ENCODE measurements around the gene COL15A1. TPM values are rescaled to one million over a fixed set of nuclear protein-coding genes. Genes with fewer than 3 reads are reported as not detected.

COL15A1 gene
- total and polyA plus RNA-seq, 2 of the 8 experiments (the other 6 are each of a cell fraction or from before 2014, with no cell fraction given), result 0.12 to 0.15 TPM

DNA sequence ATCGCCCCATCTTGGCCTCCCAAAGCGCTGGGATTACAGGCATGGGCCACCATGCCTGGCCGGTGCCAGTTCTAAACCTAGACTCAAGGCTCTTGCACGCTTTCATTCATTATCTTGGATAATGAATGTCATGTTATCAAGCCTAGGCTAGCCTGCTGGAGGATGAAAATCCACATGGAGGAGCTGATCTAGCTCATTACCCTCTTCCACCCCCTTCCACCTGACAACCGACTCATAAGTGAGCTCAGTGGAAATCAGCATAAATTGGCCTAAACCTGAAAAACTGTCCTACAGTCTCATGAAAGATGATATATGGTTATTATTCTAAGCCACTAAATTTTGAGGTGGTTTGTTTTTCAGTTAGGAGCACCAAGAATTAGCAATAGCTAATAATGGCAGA, 157.6 kb downstream of the COL15A1 start (continued):
- TF ChIP-seq, protein P1, sequence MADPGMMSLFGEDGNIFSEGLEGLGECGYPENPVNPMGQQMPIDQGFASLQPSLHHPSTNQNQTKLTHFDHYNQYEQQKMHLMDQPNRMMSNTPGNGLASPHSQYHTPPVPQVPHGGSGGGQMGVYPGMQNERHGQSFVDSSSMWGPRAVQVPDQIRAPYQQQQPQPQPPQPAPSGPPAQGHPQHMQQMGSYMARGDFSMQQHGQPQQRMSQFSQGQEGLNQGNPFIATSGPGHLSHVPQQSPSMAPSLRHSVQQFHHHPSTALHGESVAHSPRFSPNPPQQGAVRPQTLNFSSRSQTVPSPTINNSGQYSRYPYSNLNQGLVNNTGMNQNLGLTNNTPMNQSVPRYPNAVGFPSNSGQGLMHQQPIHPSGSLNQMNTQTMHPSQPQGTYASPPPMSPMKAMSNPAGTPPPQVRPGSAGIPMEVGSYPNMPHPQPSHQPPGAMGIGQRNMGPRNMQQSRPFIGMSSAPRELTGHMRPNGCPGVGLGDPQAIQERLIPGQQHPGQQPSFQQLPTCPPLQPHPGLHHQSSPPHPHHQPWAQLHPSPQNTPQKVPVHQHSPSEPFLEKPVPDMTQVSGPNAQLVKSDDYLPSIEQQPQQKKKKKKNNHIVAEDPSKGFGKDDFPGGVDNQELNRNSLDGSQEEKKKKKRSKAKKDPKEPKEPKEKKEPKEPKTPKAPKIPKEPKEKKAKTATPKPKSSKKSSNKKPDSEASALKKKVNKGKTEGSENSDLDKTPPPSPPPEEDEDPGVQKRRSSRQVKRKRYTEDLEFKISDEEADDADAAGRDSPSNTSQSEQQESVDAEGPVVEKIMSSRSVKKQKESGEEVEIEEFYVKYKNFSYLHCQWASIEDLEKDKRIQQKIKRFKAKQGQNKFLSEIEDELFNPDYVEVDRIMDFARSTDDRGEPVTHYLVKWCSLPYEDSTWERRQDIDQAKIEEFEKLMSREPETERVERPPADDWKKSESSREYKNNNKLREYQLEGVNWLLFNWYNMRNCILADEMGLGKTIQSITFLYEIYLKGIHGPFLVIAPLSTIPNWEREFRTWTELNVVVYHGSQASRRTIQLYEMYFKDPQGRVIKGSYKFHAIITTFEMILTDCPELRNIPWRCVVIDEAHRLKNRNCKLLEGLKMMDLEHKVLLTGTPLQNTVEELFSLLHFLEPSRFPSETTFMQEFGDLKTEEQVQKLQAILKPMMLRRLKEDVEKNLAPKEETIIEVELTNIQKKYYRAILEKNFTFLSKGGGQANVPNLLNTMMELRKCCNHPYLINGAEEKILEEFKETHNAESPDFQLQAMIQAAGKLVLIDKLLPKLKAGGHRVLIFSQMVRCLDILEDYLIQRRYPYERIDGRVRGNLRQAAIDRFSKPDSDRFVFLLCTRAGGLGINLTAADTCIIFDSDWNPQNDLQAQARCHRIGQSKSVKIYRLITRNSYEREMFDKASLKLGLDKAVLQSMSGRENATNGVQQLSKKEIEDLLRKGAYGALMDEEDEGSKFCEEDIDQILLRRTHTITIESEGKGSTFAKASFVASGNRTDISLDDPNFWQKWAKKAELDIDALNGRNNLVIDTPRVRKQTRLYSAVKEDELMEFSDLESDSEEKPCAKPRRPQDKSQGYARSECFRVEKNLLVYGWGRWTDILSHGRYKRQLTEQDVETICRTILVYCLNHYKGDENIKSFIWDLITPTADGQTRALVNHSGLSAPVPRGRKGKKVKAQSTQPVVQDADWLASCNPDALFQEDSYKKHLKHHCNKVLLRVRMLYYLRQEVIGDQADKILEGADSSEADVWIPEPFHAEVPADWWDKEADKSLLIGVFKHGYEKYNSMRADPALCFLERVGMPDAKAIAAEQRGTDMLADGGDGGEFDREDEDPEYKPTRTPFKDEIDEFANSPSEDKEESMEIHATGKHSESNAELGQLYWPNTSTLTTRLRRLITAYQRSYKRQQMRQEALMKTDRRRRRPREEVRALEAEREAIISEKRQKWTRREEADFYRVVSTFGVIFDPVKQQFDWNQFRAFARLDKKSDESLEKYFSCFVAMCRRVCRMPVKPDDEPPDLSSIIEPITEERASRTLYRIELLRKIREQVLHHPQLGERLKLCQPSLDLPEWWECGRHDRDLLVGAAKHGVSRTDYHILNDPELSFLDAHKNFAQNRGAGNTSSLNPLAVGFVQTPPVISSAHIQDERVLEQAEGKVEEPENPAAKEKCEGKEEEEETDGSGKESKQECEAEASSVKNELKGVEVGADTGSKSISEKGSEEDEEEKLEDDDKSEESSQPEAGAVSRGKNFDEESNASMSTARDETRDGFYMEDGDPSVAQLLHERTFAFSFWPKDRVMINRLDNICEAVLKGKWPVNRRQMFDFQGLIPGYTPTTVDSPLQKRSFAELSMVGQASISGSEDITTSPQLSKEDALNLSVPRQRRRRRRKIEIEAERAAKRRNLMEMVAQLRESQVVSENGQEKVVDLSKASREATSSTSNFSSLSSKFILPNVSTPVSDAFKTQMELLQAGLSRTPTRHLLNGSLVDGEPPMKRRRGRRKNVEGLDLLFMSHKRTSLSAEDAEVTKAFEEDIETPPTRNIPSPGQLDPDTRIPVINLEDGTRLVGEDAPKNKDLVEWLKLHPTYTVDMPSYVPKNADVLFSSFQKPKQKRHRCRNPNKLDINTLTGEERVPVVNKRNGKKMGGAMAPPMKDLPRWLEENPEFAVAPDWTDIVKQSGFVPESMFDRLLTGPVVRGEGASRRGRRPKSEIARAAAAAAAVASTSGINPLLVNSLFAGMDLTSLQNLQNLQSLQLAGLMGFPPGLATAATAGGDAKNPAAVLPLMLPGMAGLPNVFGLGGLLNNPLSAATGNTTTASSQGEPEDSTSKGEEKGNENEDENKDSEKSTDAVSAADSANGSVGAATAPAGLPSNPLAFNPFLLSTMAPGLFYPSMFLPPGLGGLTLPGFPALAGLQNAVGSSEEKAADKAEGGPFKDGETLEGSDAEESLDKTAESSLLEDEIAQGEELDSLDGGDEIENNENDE (IDR thresholded peaks at IDR 0.05; ENCODE audit: insufficient replicate concordance, low read length), result no peak
- no peak for TF ChIP-seq TBP (IDR thresholded peaks at IDR 0.05; ENCODE audit: low read depth, low read length)
- TF ChIP-seq SIRT6 (IDR thresholded peaks at IDR 0.05; ENCODE audit: low read length), result no peak
- TF ChIP-seq, protein P2, sequence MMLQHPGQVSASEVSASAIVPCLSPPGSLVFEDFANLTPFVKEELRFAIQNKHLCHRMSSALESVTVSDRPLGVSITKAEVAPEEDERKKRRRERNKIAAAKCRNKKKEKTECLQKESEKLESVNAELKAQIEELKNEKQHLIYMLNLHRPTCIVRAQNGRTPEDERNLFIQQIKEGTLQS (IDR thresholded peaks at IDR 0.05; ENCODE audit: insufficient read depth, low read depth, low read length), result no peak
- no peak for TF ChIP-seq TCF12 (IDR thresholded peaks at IDR 0.05; ENCODE audit: low read depth, low read length)
- no peak for TF ChIP-seq FOSL1 (IDR thresholded peaks at IDR 0.05; ENCODE audit: insufficient read depth, low read depth, low read length)
- no peak for TF ChIP-seq RFX5 (IDR thresholded peaks at IDR 0.05; ENCODE audit: borderline replicate concordance, low read depth, low read length)
- no peak for TF ChIP-seq SRF (IDR thresholded peaks at IDR 0.05; ENCODE audit: low read depth, low read length)

Data from H1 (cell line).